WTC11 (cell line): Measurements from ENCODE around the gene PCNX3. TPM values are rescaled to one million over a fixed set of nuclear protein-coding genes. Genes with fewer than 3 reads are reported as not detected.

Source experiments
- ATAC-seq: fragments of 200-7000 bp; cut with Tn5 transposase; 2 replicates; pipeline ENCODE4 v1.10.0; 2021; ENCODE audit warnings: mild to moderate bottlenecking, moderate library complexity
- CTCF ChIA-PET: fragments of 300-600 bp; sonication (Branson Sonifier 250); formaldehyde crosslinking; loops from one replicate; lab custom pipeline; 2021; ENCODE audit warnings: antibody characterized with exemption; lab: Charles Lee
- POLR2A ChIA-PET: fragments of 350-600 bp; sonication (Branson Sonifier 250); formaldehyde crosslinking; loops from one replicate; lab custom pipeline; 2021; ENCODE audit warnings: antibody characterized with exemption; lab: Charles Lee
- DNase-seq: peaks from one replicate; pipeline ENCODE4 v3.0.0; 2021; ENCODE audit warnings: low spot score
- H3K27ac Mint-ChIP-seq: 2 replicates; pipeline ENCODE4 v1.8.0; 2021; ENCODE audit warnings: mixed read lengths
- H3K27me3 Mint-ChIP-seq: 2 replicates; pipeline ENCODE4 v1.8.0; 2021; ENCODE audit warnings: low read depth, mild to moderate bottlenecking, moderate library complexity, mixed read lengths
- H3K36me3 Mint-ChIP-seq: 2 replicates; pipeline ENCODE4 v1.8.0; 2021; ENCODE audit warnings: mixed read lengths
- H3K4me1 Mint-ChIP-seq: 2 replicates; pipeline ENCODE4 v1.8.0; 2022; ENCODE audit warnings: mixed read lengths
- H3K4me3 Mint-ChIP-seq: 2 replicates; pipeline ENCODE4 v1.8.0; 2021; ENCODE audit warnings: mild to moderate bottlenecking, moderate library complexity, mixed read lengths
- H3K9me3 Mint-ChIP-seq: 2 replicates; pipeline ENCODE4 v1.8.0; 2021; ENCODE audit warnings: mixed read lengths
- ATF1 ChIP-seq: sonication (generic); formaldehyde crosslinking; IDR thresholded peaks from 2 replicates; pipeline ENCODE4 v1.8.1; 2023; ENCODE audit warnings: mild to moderate bottlenecking, moderate library complexity, missing genetic modification reagents
- ATF6 ChIP-seq: sonication (generic); formaldehyde crosslinking; IDR thresholded peaks from 2 replicates; pipeline ENCODE4 v1.8.1; 2023; ENCODE audit warnings: mild to moderate bottlenecking, missing genetic modification reagents
- CTCF ChIP-seq: fragments of 200-600 bp; IDR thresholded peaks from 2 replicates; pipeline ENCODE4 v1.8.0; 2022; ENCODE audit warnings: antibody characterized with exemption
- E2F1 ChIP-seq: sonication (generic); formaldehyde crosslinking; IDR thresholded peaks from 2 replicates; pipeline ENCODE4 v1.8.0; 2022; ENCODE audit warnings: mild to moderate bottlenecking, missing genetic modification reagents
- EMX1 ChIP-seq: fragments of 250-450 bp; sonication (Bioruptor Pico); IDR thresholded peaks from 2 replicates; pipeline ENCODE4 v1.8.0; 2021; ENCODE audit warnings: mild to moderate bottlenecking
- FOXP1 ChIP-seq: sonication (generic); formaldehyde crosslinking; IDR thresholded peaks from 2 replicates; pipeline ENCODE4 v1.8.0; 2022; ENCODE audit warnings: missing genetic modification reagents, mild to moderate bottlenecking, moderate library complexity, borderline replicate concordance
- IRF2 ChIP-seq: sonication (generic); formaldehyde crosslinking; IDR thresholded peaks from 2 replicates; pipeline ENCODE4 v1.8.0; 2022; ENCODE audit warnings: low read depth, missing genetic modification reagents, borderline replicate concordance
- MYBL2 ChIP-seq: sonication (generic); formaldehyde crosslinking; IDR thresholded peaks from 2 replicates; pipeline ENCODE4 v1.8.1; 2023; ENCODE audit warnings: mild to moderate bottlenecking, moderate library complexity, missing genetic modification reagents
- NFE2L1 ChIP-seq: sonication (generic); formaldehyde crosslinking; IDR thresholded peaks from 2 replicates; pipeline ENCODE4 v1.8.1; 2023; ENCODE audit warnings: missing genetic modification reagents
- NR2C2 ChIP-seq: sonication (generic); formaldehyde crosslinking; IDR thresholded peaks from 2 replicates; pipeline ENCODE4 v1.8.0; 2022; ENCODE audit warnings: mild to moderate bottlenecking, missing genetic modification reagents
- NR3C1 ChIP-seq: sonication (generic); formaldehyde crosslinking; conservative IDR thresholded peaks from 2 replicates; pipeline ENCODE4 v1.8.1; 2023; ENCODE audit warnings: low read depth, mild to moderate bottlenecking, missing genetic modification reagents
- OVOL2 ChIP-seq: fragments of 250-450 bp; sonication (Bioruptor Pico); IDR thresholded peaks from 2 replicates; pipeline ENCODE4 v1.9.0; 2021; ENCODE audit warnings: mild to moderate bottlenecking, borderline replicate concordance
- PRRX2 ChIP-seq: fragments of 250-450 bp; sonication (Bioruptor Pico); IDR thresholded peaks from 2 replicates; pipeline ENCODE4 v1.8.0; 2021; ENCODE audit warnings: mild to moderate bottlenecking
- RELA ChIP-seq: sonication (generic); formaldehyde crosslinking; IDR thresholded peaks from 2 replicates; pipeline ENCODE4 v1.8.1; 2022; ENCODE audit warnings: missing genetic modification reagents, mild to moderate bottlenecking, borderline replicate concordance
- TEAD1 ChIP-seq: sonication (generic); formaldehyde crosslinking; IDR thresholded peaks from 2 replicates; pipeline ENCODE4 v1.8.0; 2022; ENCODE audit warnings: mild to moderate bottlenecking, missing genetic modification reagents
- ZBTB21 ChIP-seq: sonication (generic); formaldehyde crosslinking; IDR thresholded peaks from 2 replicates; pipeline ENCODE4 v1.8.1; 2023; ENCODE audit warnings: mild to moderate bottlenecking, missing genetic modification reagents, borderline replicate concordance
- ZMAT4 ChIP-seq: fragments of 250-450 bp; sonication (Bioruptor Pico); IDR thresholded peaks from 2 replicates; pipeline ENCODE4 v1.9.0; 2021; ENCODE audit warnings: mild to moderate bottlenecking
- ZNF121 ChIP-seq: sonication (generic); formaldehyde crosslinking; IDR thresholded peaks from 2 replicates; pipeline ENCODE4 v1.8.0; 2023; ENCODE audit warnings: missing genetic modification reagents
- ZNF263 ChIP-seq: sonication (generic); formaldehyde crosslinking; IDR thresholded peaks from 2 replicates; pipeline ENCODE4 v1.8.1; 2022; ENCODE audit warnings: low read depth, mild to moderate bottlenecking, moderate library complexity, missing genetic modification reagents
- ZNF423 ChIP-seq: fragments of 250-450 bp; sonication (Bioruptor Pico); IDR thresholded peaks from 2 replicates; pipeline ENCODE4 v2.1.2; 2022; ENCODE audit warnings: mild to moderate bottlenecking, moderate library complexity
- ZNF671 ChIP-seq: fragments of 250-450 bp; sonication (Bioruptor Pico); IDR thresholded peaks from 2 replicates; pipeline ENCODE4 v1.8.0; 2021; ENCODE audit warnings: mild to moderate bottlenecking
- total RNA-seq: library from RNA; stranded (reverse); gene quantifications from 3 replicates; pipeline ENCODE4 v1.2.3, GENCODE V29; 2021

The PCNX3 gene
- total RNA-seq, 1 experiment from 2014 or later = 51.6 TPM

GRCh38 chr11:65615229-65615949 lies at the start of gene PCNX3 (continued):
- TF ChIP-seq ATF6 (CRISPR knock-in tag) = no peak

GRCh38 chr11:65569164-65569972 lies 46.2 kb upstream of the PCNX3 start:
- DNase-seq (no peak), ATAC-seq (peak; percentile 6)
- Mint-ChIP-seq H3K27ac (peak overlapping the region; percentile 98), H3K4me1 (peaks cover 34% of the 10 kb centered on the region), H3K4me3 (peak overlapping the region; percentile 99), H3K9me3 (no peaks in the 10 kb centered on the region), H3K36me3 (0 out of 2 replicates have a peak, but pooled peaks cover 3% of the 10 kb centered on the region), H3K27me3 (no peaks in the 10 kb centered on the region; the same call in 1 of the 2 replicates)
- CTCF ChIA-PET = interaction anchor here (0.7 to 6.1 kb wide), 17 partner anchors 9 to 483 kb away, joined by 3 to 270 read pairs (median 7); partner anchors contain the start of genes KCNK7, LTBP3, PCNX3 and SCYL1
- TF ChIP-seq EMX1 (CRISPR knock-in tag) (peak; percentile 59; the same call in 1 of the 2 replicates), NFE2L1 (CRISPR knock-in tag) (no peak), ZBTB21 (CRISPR knock-in tag) (0 out of 2 replicates have a peak, but pooled peaks have one; percentile 11)
- POLR2A ChIA-PET = interaction anchor here (1.0 to 1.5 kb wide), 6 partner anchors 9 to 61 kb away, joined by 3 to 10 read pairs (median 4); no protein-coding TSS in a partner anchor

- peak; percentile 75 for ATAC-seq
- POLR2A ChIA-PET = interaction anchor here (1.0 to 1.5 kb wide), 8 partner anchors 10 to 62 kb away, joined by 3 to 10 read pairs (median 3); no protein-coding TSS in a partner anchor
- peak; percentile 98 for DNase-seq
- H3K27me3 Mint-ChIP-seq = peaks cover 7% of the 10 kb centered on the region
- H3K27ac Mint-ChIP-seq = peak within 1 kb of the TSS; percentile 98
- peaks cover 41% of the 10 kb centered on the region for H3K4me1 Mint-ChIP-seq
- peak within 1 kb of the TSS; percentile 99 for H3K4me3 Mint-ChIP-seq
- H3K36me3 Mint-ChIP-seq = 0 out of 2 replicates have a peak, but pooled peaks cover 3% of the 10 kb centered on the region
- no peaks in the 10 kb centered on the region for H3K9me3 Mint-ChIP-seq
- CTCF ChIA-PET = interaction anchor here (0.5 to 6.1 kb wide), 29 partner anchors 10 to 904 kb away, joined by 3 to 270 read pairs (median 4); partner anchors contain the start of genes FIBP, KCNK7, LTBP3 and MAP3K11
- TF ChIP-seq ATF6 (CRISPR knock-in tag) = no peak
- no peak for TF ChIP-seq IRF2
- TF ChIP-seq ZNF263 (CRISPR knock-in tag) = no peak
- TF ChIP-seq RELA (CRISPR knock-in tag) = no peak
- TF ChIP-seq OVOL2 (CRISPR knock-in tag) = no peak
- TF ChIP-seq EMX1 (CRISPR knock-in tag) = no peak; the same call in 1 of the 2 replicates
- no peak for TF ChIP-seq NR3C1
- peak; percentile 66; the same call in 1 of the 2 replicates for TF ChIP-seq MYBL2 (CRISPR knock-in tag)
- peak; percentile 67 for TF ChIP-seq TEAD1 (CRISPR knock-in tag)
- TF ChIP-seq E2F1 (CRISPR knock-in tag) = no peak
- 0 out of 2 replicates have a peak, but pooled peaks have one; percentile 19 for TF ChIP-seq ZNF121 (CRISPR knock-in tag)
- TF ChIP-seq ZMAT4 (CRISPR knock-in tag) = no peak
- no peak for TF ChIP-seq NR2C2 (CRISPR knock-in tag)
- peak; percentile 98; the same call in 1 of the 2 replicates for TF ChIP-seq ATF1 (CRISPR knock-in tag)
- no peak; the same call in 1 of the 2 replicates for TF ChIP-seq CTCF
- no peak for TF ChIP-seq ZNF671 (CRISPR knock-in tag)
- TF ChIP-seq ZNF423 = no peak
- TF ChIP-seq FOXP1 (CRISPR knock-in tag) = peak; percentile 85; the same call in 1 of the 2 replicates
- no peak for TF ChIP-seq PRRX2 (CRISPR knock-in tag)
Measured at GRCh38 chr11:65569973-65570918, 45.3 kb upstream of the PCNX3 start, which contains the start of gene ZNRD2. Gene ZNRD2 (plus strand): TSS chr11:65570477. CDS start chr11:65570492, 15 bp downstream.
